GM21737 (cell line): ENCODE results near the gene ATF6B.
"Not testable (repeated sequence)": the region's sequence is repeated elsewhere in the genome, so short reads cannot be mapped to it uniquely, and the experiment has no call there.

Source experiments
- ATAC-seq: cut with Tn5 transposase; IDR thresholded peaks from one replicate; pipeline ENCODE4 v1.9.1; 2021; ENCODE audit warnings: mild to moderate bottlenecking, moderate library complexity; ENCODE audit not compliant: unreplicated experiment

ATF6B gene

GRCh38 chr6:32154514-32155161, 26.6 kb upstream of the ATF6B start:
- ATAC-seq, result peak; percentile 56

GRCh38 chr6:32153564-32154513, 25.8 kb upstream of the ATF6B start, which contains the start of gene PPT2:
PPT2 (plus strand) TSS chr6:32154141; CDS start chr6:32154595, 454 bp downstream.
- ATAC-seq, result peak; percentile 11

GRCh38 chr6:32152769-32153563, 24.9 kb upstream of the ATF6B start:
- no peak for ATAC-seq

- no peak for ATAC-seq
Observed at GRCh38 chr6:32151863-32152768, 24.1 kb upstream of the ATF6B start, which contains the start of gene PRRT1. PRRT1 (minus strand) TSS chr6:32151939; CDS start chr6:32151827, 112 bp downstream.

- no peak for ATAC-seq
Observed at GRCh38 chr6:32151181-32151862, 23.3 kb upstream of the ATF6B start.

GRCh38 chr6:32149932-32150870, 22.2 kb upstream of the ATF6B start:
- ATAC-seq, result no peak

- no peak for ATAC-seq
Observed at GRCh38 chr6:32149092-32149755, 21.2 kb upstream of the ATF6B start.

- no peak for ATAC-seq
Observed at GRCh38 chr6:32148289-32149091, 20.4 kb upstream of the ATF6B start.

GRCh38 chr6:32147401-32148132, 19.5 kb upstream of the ATF6B start:
- no peak for ATAC-seq

GRCh38 chr6:32146687-32147086, 18.6 kb upstream of the ATF6B start:
- ATAC-seq, result no peak

GRCh38 chr6:32146287-32146686, 18.2 kb upstream of the ATF6B start:
- ATAC-seq, result no peak

GRCh38 chr6:32144238-32144637, 16.2 kb upstream of the ATF6B start:
- ATAC-seq, result not testable (repeated sequence)

- ATAC-seq, result no peak
Observed at GRCh38 chr6:32140420-32141046, 12.5 kb upstream of the ATF6B start.

- no peak for ATAC-seq
Observed at GRCh38 chr6:32139590-32139989, 11.5 kb upstream of the ATF6B start.

- no peak for ATAC-seq
Observed at GRCh38 chr6:32137454-32137853, 9.4 kb upstream of the ATF6B start.

GRCh38 chr6:32133786-32134185, 5.7 kb upstream of the ATF6B start:
- ATAC-seq, result no peak
